ENCODE data around the gene OPTC. TPM values are rescaled to one million over a fixed set of nuclear protein-coding genes. Genes with fewer than 3 reads are reported as not detected.

The OPTC gene
- total RNA-seq, 2 donors from 2014 or later = 0.26 to 0.42 TPM

DNA sequence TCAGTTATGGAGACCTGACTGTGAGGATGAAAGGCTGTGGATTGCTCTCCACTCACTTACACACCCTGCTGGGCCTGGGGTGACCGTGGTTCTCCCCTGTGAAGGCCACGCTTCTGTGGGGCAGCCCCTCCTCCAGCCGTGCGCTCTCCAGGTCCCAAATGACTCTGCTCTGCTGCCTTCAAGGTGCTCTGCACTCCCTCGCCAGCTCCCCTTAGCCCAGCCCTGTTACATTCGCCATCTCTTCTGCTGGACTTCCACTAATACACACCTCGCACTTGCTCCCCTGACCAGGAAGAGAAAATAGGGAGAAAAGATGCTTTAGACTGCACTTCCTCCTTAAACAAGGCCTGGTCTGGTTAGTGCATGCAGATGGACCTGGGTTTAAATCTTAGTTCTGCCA is 24.6 kb downstream of the OPTC start:
- H3K9me3 Mint-ChIP-seq = no peaks in the 10 kb centered on the region
- Histone ChIP-seq H3K4me1 (ENCODE audit: control insufficient read depth, insufficient read depth, low read length) (peaks cover 13% of the 10 kb centered on the region), H3K27me3 (ENCODE audit: control insufficient read depth, insufficient read depth, low read length, poor library complexity, severe bottlenecking) (peaks cover 12% of the 10 kb centered on the region), H3K4me3 (ENCODE audit: low read length) (no peak overlapping the region), H3K9me3 (ENCODE audit: control insufficient read depth, low read length) (no peaks in the 10 kb centered on the region), H3K27ac (ENCODE audit: low read depth, low read length) (no peak overlapping the region), H3K36me3 (ENCODE audit: control insufficient read depth, insufficient read depth, low read length) (no peaks in the 10 kb centered on the region), H3K9ac (ENCODE audit: extremely low read depth, low read length, poor library complexity, severe bottlenecking) (no peak overlapping the region)
- H3K27ac Mint-ChIP-seq = no peak overlapping the region
- H3K4me3 Mint-ChIP-seq = no peak overlapping the region
- no peaks in the 10 kb centered on the region for H3K36me3 Mint-ChIP-seq (ENCODE audit: low read depth)
- 55 to 73% methylated on average over 5 to 7 of the region's 7 CpGs for WGBS, 2 experiments (ENCODE audit: insufficient coverage in 1 of 2, insufficient read length in 1 of 2)
- peaks cover 56% of the 10 kb centered on the region for H3K27me3 Mint-ChIP-seq (ENCODE audit: insufficient read depth)
- H3K4me1 Mint-ChIP-seq = peaks cover 46% of the 10 kb centered on the region
- TF ChIP-seq, protein P1, sequence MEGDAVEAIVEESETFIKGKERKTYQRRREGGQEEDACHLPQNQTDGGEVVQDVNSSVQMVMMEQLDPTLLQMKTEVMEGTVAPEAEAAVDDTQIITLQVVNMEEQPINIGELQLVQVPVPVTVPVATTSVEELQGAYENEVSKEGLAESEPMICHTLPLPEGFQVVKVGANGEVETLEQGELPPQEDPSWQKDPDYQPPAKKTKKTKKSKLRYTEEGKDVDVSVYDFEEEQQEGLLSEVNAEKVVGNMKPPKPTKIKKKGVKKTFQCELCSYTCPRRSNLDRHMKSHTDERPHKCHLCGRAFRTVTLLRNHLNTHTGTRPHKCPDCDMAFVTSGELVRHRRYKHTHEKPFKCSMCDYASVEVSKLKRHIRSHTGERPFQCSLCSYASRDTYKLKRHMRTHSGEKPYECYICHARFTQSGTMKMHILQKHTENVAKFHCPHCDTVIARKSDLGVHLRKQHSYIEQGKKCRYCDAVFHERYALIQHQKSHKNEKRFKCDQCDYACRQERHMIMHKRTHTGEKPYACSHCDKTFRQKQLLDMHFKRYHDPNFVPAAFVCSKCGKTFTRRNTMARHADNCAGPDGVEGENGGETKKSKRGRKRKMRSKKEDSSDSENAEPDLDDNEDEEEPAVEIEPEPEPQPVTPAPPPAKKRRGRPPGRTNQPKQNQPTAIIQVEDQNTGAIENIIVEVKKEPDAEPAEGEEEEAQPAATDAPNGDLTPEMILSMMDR (conservative IDR thresholded peaks at IDR 0.05) = no peak
- DNase-seq = peak; percentile 63

DNA sequence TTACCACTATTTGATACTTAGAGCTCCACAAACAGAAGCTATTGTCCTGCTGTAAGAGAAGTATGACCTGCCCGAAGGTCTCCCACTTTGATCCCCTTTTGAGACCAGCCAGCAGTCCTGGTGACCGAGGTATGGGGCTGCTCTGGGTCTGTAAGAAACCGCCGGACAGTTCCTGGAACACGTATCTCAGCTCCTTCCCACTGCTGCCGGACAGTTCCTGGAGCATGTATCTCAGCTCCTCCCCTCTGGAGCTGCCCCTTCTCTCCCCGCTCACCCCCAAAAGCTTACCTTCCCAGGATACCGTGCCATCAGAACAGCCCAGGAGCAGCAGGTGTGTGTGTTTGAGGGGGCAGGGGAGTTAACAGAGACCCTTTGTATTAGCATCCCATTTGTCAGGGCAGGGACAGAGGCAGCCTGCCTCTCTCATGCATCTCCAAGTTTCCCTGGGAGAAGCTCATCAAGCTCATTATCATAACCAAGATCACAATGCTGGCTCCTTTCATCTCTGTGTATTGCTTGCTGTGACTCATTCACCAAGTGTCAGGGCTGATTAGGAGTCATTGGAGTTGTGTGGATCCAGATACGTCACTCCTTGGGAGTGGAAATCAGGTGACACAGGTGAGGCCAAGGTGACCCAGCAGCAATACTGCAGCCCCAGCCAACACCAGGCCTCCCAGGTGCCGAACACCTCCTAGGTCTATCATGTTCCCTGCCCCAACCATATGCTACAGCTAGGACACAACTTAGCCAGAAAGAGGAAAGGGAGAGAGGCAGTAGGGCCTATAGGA is 25.3 kb downstream of the OPTC start:
- 30 to 40% methylated on average over 2 to 9 of the region's 10 CpGs for WGBS, 2 experiments (ENCODE audit: insufficient coverage in 1 of 2, insufficient read length in 1 of 2)
- H3K9me3 ChIP-seq (ENCODE audit: control insufficient read depth, low read length) = no peaks in the 10 kb centered on the region
- peaks cover 55% of the 10 kb centered on the region for H3K27me3 Mint-ChIP-seq (ENCODE audit: insufficient read depth)
- DNase-seq = peak; percentile 94
- no peak overlapping the region for H3K9ac ChIP-seq (ENCODE audit: extremely low read depth, low read length, poor library complexity, severe bottlenecking)
- H3K9me3 Mint-ChIP-seq = no peaks in the 10 kb centered on the region
- peaks cover 8% of the 10 kb centered on the region for H3K4me1 ChIP-seq (ENCODE audit: control insufficient read depth, insufficient read depth, low read length)
- no peaks in the 10 kb centered on the region for H3K36me3 Mint-ChIP-seq (ENCODE audit: low read depth)
- peaks cover 39% of the 10 kb centered on the region for H3K4me1 Mint-ChIP-seq
- TF ChIP-seq, protein P1 (conservative IDR thresholded peaks at IDR 0.05) = no peak
- H3K4me3 Mint-ChIP-seq = peak overlapping the region; percentile 15
- H3K27ac ChIP-seq (ENCODE audit: low read depth, low read length) = no peak overlapping the region
- peak overlapping the region; percentile 13 for H3K4me3 ChIP-seq (ENCODE audit: low read length)
- H3K27me3 ChIP-seq (ENCODE audit: control insufficient read depth, insufficient read depth, low read length, poor library complexity, severe bottlenecking) = peaks cover 12% of the 10 kb centered on the region
- H3K36me3 ChIP-seq (ENCODE audit: control insufficient read depth, insufficient read depth, low read length) = no peaks in the 10 kb centered on the region
- H3K27ac Mint-ChIP-seq = peak overlapping the region; percentile 79

DNA sequence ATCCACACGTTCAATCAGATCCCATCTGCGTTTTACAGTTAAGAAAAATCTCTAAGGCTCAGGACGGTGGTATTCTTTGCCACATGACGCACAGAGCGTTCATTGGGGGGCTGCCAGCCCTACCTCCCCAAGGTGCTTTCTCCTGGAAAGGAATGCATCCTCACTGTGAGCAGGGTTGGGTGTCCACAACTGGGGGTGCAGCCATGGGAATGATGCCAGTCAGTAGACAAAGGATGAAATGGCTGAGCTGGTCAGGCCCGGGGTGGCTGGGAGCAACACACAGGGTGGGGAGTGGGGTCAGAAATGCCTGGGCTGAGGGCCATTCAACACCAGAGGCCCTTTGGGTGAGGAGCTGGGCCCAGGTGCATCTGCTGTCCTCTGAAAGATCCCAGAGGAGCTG is 25.9 kb downstream of the OPTC start:
- no peak overlapping the region for H3K9ac ChIP-seq (ENCODE audit: extremely low read depth, low read length, poor library complexity, severe bottlenecking)
- H3K9me3 ChIP-seq (ENCODE audit: control insufficient read depth, low read length) = no peaks in the 10 kb centered on the region
- TF ChIP-seq, protein P1 (conservative IDR thresholded peaks at IDR 0.05) = no peak
- WGBS, 2 experiments (ENCODE audit: insufficient coverage in 1 of 2, insufficient read length in 1 of 2) = 79 to 88% methylated on average over 6 of the region's 6 CpGs
- no peak for DNase-seq
- Mint-ChIP-seq H3K4me3 (no peak overlapping the region), H3K9me3 (no peaks in the 10 kb centered on the region), H3K27me3 (ENCODE audit: insufficient read depth) (peaks cover 55% of the 10 kb centered on the region), H3K36me3 (ENCODE audit: low read depth) (no peaks in the 10 kb centered on the region), H3K4me1 (peaks cover 36% of the 10 kb centered on the region), H3K27ac (peak overlapping the region; percentile 79)
- H3K4me1 ChIP-seq (ENCODE audit: control insufficient read depth, insufficient read depth, low read length) = peaks cover 8% of the 10 kb centered on the region
- peaks cover 12% of the 10 kb centered on the region for H3K27me3 ChIP-seq (ENCODE audit: control insufficient read depth, insufficient read depth, low read length, poor library complexity, severe bottlenecking)
- H3K4me3 ChIP-seq (ENCODE audit: low read length) = no peak overlapping the region
- H3K27ac ChIP-seq (ENCODE audit: low read depth, low read length) = peak overlapping the region; percentile 42
- H3K36me3 ChIP-seq (ENCODE audit: control insufficient read depth, insufficient read depth, low read length) = no peaks in the 10 kb centered on the region
